K562 (cell line): ENCODE results near the gene ZNF718. TPM values are rescaled to one million over a fixed set of nuclear protein-coding genes. Genes with fewer than 3 reads are reported as not detected.

ENCODE experiments used
- CHAMP1 ChIP-seq: fragments of 450-650 bp; IDR thresholded peaks from 2 replicates; pipeline ENCODE4 v1.6.1; 2016; ENCODE audit warnings: mild to moderate bottlenecking
- E2F3 ChIP-seq: fragments of 250-450 bp; sonication (Bioruptor Pico); IDR thresholded peaks from 2 replicates; pipeline ENCODE4 v1.4.0; 2020; ENCODE audit warnings: mild to moderate bottlenecking
- E2F6 ChIP-seq, 2 experiments: IDR thresholded peaks; 2 replicates each; pipeline ENCODE4 v1.6.1; 2011; ENCODE audit warnings: borderline replicate concordance in 1 of 2, control low read depth in 1 of 2, low read depth in 1 of 2, low read length in 1 of 2, mild to moderate bottlenecking in 1 of 2, mixed read lengths in 1 of 2, moderate library complexity in 1 of 2; ENCODE audit not compliant: insufficient read depth in 1 of 2, insufficient read length in 1 of 2, poor library complexity in 1 of 2, severe bottlenecking in 1 of 2; ENCODE audit errors: extremely low read depth in 1 of 2
- EGR1 ChIP-seq: fragments of 450-650 bp; conservative IDR thresholded peaks from 2 replicates; pipeline ENCODE4 v1.6.1; 2017; ENCODE audit warnings: mild to moderate bottlenecking
- MGA ChIP-seq: fragments of 450-650 bp; IDR thresholded peaks from 2 replicates; pipeline ENCODE4 v1.6.1; 2016; ENCODE audit warnings: mild to moderate bottlenecking, moderate library complexity
- POLR2A ChIP-seq: fragments of 450-650 bp; conservative IDR thresholded peaks from 2 replicates; pipeline ENCODE4 v1.6.1; 2016
- POLR2B ChIP-seq: fragments of 450-650 bp; IDR thresholded peaks from 2 replicates; pipeline ENCODE4 v1.6.1; 2018; ENCODE audit warnings: low read depth; ENCODE audit not compliant: partially characterized antibody
- RBM25 ChIP-seq: fragments of 200-400 bp; formaldehyde crosslinking; IDR thresholded peaks from 2 replicates; pipeline ENCODE4 v1.6.1; 2018; ENCODE audit warnings: low read length, low read depth, moderate library complexity; ENCODE audit not compliant: severe bottlenecking
- RBM34 ChIP-seq: fragments of 200-400 bp; formaldehyde crosslinking; IDR thresholded peaks from 2 replicates; pipeline ENCODE4 v1.6.1; 2018; ENCODE audit warnings: low read length, borderline replicate concordance; ENCODE audit not compliant: insufficient read depth
- SOX6 ChIP-seq: fragments of 450-650 bp; IDR thresholded peaks from 2 replicates; pipeline ENCODE4 v1.6.1; 2014; ENCODE audit warnings: mild to moderate bottlenecking
- SUPT5H ChIP-seq: fragments of 450-650 bp; IDR thresholded peaks from 2 replicates; pipeline ENCODE4 v1.6.1; 2016
- polyA plus RNA-seq, 8 experiments: library from polyadenylated mRNA; depleted of rRNA in 4 of 8; stranded (reverse) in 5 of 8; unstranded in 3 of 8; fragments of >200 nt; fragmentation: Nextera tagmentation in 2 of 8; fragmentation: Illumina TruSeq in 1 of 8; extraction: Ambion mirVana in 2 of 8; extraction: Trizol in 1 of 8; gene quantifications; 2 replicates each; pipeline versions ENCODE4 v1.2.1 to v1.2.3, GENCODE V29; 2011 to 2014; ENCODE audit warnings: inconsistent platforms in 1 of 8, missing spikeins in 1 of 8
- total RNA-seq, 7 experiments: library from RNA; depleted of rRNA in 6 of 7; stranded (reverse); fragments of >200 nt in 6 of 7; fragmentation: Illumina TruSeq in 2 of 7; extraction: Trizol in 2 of 7; gene quantifications; 2 replicates each; pipeline versions ENCODE4 v1.2.1 to v1.2.3, GENCODE V29; 2011 to 2021; ENCODE audit warnings: low replicate concordance in 1 of 7

ZNF718 gene
- total and polyA plus RNA-seq, 9 of the 15 experiments (the other 6 are each of a cell fraction or from before 2014, with no cell fraction given) = 1.00 to 5.3 (median 2.7) TPM

GRCh38 chr4:124275-125081, at the start of gene ZNF718 (continued):
- TF ChIP-seq MGA = peak; percentile 72
- peak; percentile 86 for TF ChIP-seq SUPT5H
- no peak for TF ChIP-seq RBM34
- peak; percentile 84 for TF ChIP-seq POLR2B
- peak; percentile 93 for TF ChIP-seq RBM25
- TF ChIP-seq E2F3 (CRISPR knock-in tag) = peak; percentile 94
- TF ChIP-seq SOX6 = 0 out of 2 replicates have a peak, but pooled peaks have one; percentile 7
- peak; percentile 92 for TF ChIP-seq POLR2A
- TF ChIP-seq EGR1 = peak; percentile 37; the same call in 1 of the 2 replicates
- TF ChIP-seq E2F6 (IDR thresholded peaks at IDR 0.05; ENCODE audit: borderline replicate concordance in 1 of 2, extremely low read depth in 1 of 2, insufficient read depth in 1 of 2, insufficient read length in 1 of 2, low read depth in 1 of 2, low read length in 1 of 2, poor library complexity in 1 of 2, severe bottlenecking in 1 of 2) = peak; percentile 78 to 80
- peak; percentile 38; the same call in 1 of the 2 replicates for TF ChIP-seq CHAMP1
